HEK293T (cell line): ENCODE data around the gene TUBG2.

Source experiments
- LEF1 ChIP-seq: fragments of 450-650 bp; IDR thresholded peaks from 2 replicates; pipeline ENCODE4 v1.6.1; 2017; ENCODE audit warnings: mild to moderate bottlenecking, borderline replicate concordance
- SP1 ChIP-seq: fragments of 450-650 bp; IDR thresholded peaks from 2 replicates; pipeline ENCODE4 v1.6.1; 2017

DNA sequence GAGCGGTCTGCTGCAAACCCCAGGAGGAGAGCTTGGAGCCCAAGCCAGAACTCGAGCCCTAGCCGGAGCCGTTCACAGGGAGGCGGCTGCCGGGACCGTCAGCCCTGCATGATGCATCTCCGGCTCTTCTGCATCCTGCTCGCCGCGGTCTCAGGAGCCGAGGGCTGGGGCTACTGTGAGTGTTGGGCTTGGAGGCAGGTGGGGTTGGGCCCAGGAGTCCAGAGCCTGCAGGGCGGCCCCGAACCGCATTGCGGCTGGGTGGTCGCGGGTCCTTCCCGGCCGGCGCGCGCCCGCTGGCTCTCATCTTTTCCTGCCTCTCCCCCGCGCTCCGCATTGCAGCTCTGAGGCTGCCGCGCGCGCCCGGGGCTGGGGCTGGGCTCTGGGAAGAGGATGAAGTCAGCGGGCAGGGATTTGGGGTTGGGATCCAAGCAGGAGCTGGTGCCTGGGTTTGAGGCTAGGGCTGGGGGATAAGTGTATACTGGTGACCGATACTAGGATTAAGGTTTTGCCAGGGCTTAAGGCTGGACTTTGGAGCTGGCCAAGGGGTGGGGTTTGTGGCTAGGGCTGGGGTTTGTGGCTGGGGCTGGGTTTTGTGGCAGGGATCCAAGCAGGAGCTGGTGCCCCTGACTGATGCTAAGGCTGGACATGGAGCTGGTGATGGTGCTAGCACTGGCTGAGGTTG is 23.8 kb downstream of the TUBG2 start:
- TF ChIP-seq LEF1 (no peak), SP1 (no peak)
